NK-92 (cell line): ENCODE data around the gene FUZ.
"Not testable (repeated sequence)": the region's sequence is repeated elsewhere in the genome, so short reads cannot be mapped to it uniquely, and the experiment has no call there.

Experiments
- DNase-seq: peaks from one replicate; lab custom pipeline; 2025; ENCODE audit not compliant: unreplicated experiment; lab: John Stamatoyannopoulos, UW

Gene FUZ

GRCh38 chr19:49833599-49833998 lies 20.5 kb upstream of the FUZ start:
- no peak for DNase-seq

- DNase-seq: no peak
Measured at GRCh38 chr19:49832556-49832955, 19.5 kb upstream of the FUZ start.

GRCh38 chr19:49831592-49831991 lies 18.5 kb upstream of the FUZ start:
- no peak for DNase-seq

GRCh38 chr19:49830766-49831165 lies 17.7 kb upstream of the FUZ start:
- DNase-seq: no peak

GRCh38 chr19:49829721-49830120 lies 16.6 kb upstream of the FUZ start:
- no peak for DNase-seq

DNA sequence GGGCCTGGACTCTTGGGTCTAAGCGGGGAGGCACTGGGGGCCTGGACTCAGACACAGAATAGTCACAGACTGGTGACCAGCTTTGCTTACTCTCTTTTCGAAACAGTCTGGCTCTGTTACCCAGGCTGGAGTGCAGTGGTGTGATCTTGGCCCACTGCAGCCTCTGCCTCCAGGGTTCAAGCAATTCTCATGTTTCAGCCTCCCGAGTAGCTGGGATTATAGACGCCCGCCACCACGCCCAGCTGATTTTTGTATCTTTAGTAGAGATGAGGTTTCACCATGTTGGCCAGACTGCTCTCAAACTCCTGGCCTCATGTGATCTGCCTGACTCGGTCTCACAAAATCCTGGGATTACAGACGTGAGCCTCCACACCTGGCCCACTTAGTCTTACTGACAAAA lies 16.1 kb upstream of the FUZ start:
- no peak for DNase-seq

- no peak for DNase-seq
Measured at GRCh38 chr19:49827034-49827433, 13.9 kb upstream of the FUZ start.

DNA sequence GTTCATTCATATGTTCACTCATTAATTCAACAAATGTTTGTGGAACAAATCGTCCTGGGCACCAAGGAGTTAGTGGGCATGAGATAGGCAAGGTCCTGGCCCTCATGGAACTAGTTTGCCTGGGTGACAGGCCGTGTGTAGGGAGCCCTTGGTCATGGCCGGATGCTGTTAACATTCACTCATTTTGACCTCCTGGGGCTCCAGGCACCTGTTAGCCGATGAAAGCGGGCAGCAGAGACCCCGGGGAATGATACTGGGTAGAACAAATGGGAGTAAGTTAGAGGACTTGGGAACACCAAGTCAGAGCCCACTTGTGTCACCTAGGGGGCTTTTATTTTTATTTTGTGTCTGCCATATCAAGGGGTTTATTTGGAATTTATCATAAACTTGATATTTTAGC lies 11.6 kb upstream of the FUZ start:
- DNase-seq: no peak

- DNase-seq: no peak
Measured at GRCh38 chr19:49823472-49823871, 10.4 kb upstream of the FUZ start.

DNA sequence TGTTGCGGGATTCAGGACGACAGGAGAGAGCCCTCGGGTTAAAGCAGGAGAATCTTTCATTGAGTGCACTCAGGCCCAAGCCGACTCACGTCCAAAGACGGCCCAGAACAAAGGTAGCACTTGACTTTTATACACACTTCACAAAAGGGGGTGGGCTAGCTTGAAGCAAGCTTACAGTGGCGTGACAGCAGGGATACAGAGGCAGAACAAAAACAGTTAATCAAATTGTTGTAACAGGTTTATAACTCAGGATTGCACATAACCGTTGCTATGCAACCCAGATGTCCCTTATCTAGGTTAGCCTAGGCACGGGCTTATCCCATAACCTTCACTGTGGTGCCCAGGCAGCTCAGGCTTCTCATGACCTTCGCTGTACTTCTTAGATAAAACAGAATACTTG lies 7.0 kb upstream of the FUZ start:
- no peak for DNase-seq

GRCh38 chr19:49819452-49820115 lies 6.5 kb upstream of the FUZ start:
- DNase-seq: not testable (repeated sequence)

DNA sequence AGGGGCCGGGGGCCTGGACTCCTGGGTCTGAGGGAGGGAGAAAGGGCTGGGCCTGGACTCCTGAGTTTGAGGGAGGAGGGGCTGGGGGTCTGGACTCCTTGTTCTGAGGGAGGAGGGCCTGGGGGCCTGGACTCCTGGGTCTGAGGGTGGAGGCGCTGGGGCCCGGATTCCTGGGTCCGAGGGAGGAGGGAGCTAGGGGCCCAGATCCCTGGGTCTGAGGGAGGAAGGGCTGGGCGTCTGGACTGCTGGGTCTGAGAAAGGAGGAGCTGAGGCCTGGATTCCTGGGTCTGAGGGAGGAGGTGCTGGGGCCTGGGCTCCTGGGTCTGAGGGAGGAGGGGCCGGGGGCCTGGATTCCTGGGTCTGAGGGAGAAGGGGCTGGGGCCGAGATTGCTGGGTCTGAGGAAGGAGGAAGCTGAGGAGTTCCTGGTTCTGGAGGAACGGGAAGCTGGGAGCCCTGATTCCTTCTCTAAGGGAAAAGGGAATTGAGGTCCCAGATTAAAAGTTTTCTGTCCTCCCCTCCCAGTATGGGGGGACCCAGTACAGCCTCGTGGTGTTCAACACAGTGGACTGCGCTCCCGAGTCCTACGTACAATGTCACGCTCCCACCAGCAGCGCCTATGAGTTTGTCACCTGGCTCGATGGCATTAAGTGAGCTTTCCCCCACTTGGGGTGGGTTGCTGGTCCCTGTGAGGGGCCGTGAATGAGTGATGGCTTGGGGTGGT lies 5.7 kb upstream of the FUZ start:
- no peak for DNase-seq

DNA sequence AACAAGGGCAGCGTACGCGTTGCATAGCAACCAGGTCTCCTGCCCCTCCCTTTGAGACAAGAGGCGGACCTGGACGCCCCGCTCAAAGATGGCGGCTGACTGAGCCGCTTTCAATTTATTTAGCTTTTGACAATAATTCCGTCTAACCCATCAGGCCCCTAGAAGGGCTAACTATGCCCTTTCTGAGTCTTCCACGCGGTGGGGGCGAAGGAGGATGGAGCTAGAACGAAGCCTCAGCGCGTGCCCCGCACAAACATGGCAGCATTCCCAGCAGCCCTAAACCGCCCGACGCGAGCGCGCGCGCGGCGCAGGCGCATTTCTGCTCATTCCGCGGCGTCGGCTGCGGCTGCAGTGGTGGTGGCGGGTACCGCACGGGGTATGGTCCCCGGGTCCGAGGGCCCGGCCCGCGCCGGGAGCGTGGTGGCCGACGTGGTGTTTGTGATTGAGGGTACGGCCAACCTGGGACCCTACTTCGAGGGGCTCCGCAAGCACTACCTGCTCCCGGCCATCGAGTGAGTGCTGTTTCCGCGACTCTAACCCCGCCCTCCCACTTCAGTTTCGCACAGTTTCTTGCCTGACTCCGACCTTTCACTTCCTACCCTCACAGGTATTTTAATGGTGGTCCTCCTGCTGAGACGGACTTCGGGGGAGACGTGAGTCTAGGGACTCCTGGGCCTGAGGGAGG lies 5.0 kb upstream of the FUZ start, which contains the start of gene MED25:
MED25 (plus strand) TSS at position 326 of the 685 bp plus-strand sequence; CDS start at position 379, 53 bp downstream.
- DNase-seq: no peak

- DNase-seq: no peak
Measured at GRCh38 chr19:49816590-49816989, 3.5 kb upstream of the FUZ start.

DNA sequence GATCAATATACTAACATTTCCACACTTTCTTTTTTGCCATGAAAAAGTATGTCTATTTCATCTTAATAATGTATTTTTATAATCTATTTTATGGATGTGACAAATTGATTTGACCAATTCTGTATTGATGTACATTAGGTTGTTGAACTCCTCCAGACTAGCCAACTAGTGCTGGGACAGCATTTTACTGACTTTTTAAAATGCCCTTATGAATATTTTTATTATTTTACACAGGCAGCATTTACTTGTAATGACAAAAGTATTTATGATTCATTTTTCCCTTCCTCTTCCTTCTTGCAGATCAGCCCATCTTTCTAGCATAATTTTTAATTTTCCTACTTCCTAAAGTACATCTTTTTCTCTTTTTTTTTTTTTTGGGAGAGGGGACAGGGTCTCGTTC lies 918 bp upstream of the FUZ start:
- DNase-seq: no peak

DNA sequence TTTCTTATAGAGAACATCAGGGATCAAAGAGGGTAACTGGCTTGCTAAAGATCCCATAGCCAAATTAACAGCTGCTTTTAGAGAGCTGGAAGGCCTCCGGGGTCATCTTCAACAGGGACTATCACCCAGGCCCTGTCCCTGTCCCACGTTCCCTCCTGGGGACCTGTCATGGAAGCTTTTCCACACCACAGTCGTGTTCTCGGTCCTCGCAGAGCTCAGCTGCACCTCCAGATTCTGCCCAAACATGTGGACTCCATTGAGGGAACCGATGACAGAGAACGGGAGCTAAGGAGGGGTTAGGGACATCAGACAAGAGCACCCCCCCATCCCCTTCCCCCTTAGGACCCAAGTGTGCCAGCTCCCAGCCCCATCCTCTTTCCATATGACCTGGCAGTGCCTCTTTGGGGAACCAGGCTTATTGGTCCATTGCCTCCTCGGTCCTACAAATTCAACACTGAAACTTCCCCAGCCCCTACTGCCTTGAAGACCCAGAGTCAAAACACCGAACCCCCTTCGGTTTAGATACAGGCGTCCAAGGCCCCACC lies 568 bp downstream of the FUZ start:
- no peak for DNase-seq

- DNase-seq: no peak
Measured at GRCh38 chr19:49811328-49811727, 1.8 kb downstream of the FUZ start.

DNA sequence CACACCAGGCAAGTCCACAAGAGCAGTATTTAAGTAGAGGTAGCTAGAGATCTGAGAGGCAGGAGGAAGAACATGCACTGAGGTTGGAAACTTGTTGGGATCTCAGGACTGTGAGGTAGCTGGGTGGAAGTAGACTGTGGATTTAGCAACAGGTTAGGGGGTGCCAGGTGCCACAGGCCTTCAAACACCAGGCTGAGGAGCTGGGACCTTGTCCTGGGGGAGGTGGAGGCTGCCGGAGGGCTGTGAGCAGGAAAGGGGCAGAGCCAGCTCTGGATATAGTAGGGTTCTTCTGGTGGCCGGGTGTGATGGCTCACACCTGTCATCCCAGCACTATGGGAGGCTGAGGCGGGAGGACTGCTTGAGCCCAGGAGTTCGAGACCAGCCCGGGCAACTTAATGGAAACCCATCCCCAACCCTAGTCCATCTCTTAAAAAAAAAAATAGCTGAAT lies 3.1 kb downstream of the FUZ start:
- DNase-seq: no peak

DNA sequence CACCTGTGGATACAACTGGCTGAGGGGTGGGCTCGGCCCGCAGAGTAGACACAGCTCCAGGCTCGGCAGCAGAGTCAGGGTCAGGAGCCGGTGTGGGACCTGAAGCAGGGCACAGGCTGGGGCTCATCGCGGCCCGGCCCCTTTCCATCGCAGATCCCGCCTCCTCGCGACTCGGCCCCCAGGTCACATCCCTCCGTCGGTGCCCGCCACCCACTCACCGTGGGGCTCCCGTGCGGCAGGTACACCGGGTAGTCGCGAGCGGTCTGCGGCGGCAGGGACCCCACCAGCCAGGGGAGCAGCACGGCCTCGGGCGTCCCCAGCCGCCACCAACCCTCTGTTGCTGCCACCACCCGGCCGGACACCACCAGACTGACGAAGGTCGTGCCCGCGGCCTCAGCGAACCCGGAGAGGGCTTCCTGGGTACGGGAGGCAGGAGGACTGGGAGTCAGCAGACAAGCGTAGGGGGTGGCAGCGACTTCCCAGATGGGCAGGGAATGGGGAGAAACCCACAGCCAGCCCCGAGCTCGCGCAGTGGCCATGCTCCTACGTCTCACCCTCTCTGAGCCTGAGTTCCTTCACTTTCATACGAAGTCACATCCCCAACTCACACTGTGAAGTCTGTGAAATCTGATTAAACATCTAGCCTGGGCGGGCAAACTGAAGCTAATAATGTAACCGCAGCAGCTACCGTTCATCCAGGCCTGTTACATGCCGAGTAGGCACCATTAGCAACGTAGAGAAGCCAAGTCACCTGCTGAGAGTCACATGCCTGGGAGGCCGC lies 3.7 kb downstream of the FUZ start:
- DNase-seq: no peak

DNA sequence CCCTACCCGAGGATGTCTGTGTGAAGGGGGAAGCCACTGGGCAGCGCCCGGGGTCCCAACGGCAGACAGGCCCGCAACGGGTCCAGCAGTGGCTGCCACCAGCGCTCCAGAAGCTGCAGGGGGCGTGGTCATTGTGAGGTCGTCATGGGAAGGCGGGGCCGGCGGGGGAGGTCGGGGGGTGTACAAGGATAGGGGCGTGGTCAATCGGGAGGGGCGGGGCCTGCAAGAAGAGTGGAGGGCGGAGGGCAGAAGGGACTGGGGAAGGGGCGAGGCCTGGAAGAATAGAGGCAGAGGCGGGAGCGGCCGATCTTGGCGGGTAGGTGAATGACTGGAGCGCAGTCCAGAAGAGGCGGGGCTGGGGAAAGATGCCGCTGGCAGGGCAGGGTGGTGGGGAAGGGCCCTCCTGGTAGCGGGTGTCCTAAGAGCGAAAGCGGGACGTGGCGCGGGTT lies 4.4 kb downstream of the FUZ start:
- no peak for DNase-seq
